KG1 (cell line): ENCODE measurements around the gene NACAD.

Experiments used
- DNase-seq: peaks from one replicate; lab custom pipeline; 2025; lab: John Stamatoyannopoulos, UW

Gene NACAD

GRCh38 chr7:45092100-45092930 lies 3.5 kb upstream of the NACAD start:
- no peak for DNase-seq

- DNase-seq: no peak
These were observed 647 bp upstream of the NACAD start for GRCh38 chr7:45089341-45089891.

GRCh38 chr7:45088146-45088701 lies 545 bp downstream of the NACAD start:
- no peak for DNase-seq

GRCh38 chr7:45087301-45088145 lies 1.2 kb downstream of the NACAD start:
- no peak for DNase-seq

- DNase-seq: no peak
These were observed 2.3 kb downstream of the NACAD start for GRCh38 chr7:45086331-45087065.

GRCh38 chr7:45085619-45086200 lies 3.1 kb downstream of the NACAD start:
- DNase-seq: no peak

GRCh38 chr7:45084901-45085618 lies 3.7 kb downstream of the NACAD start:
- DNase-seq: no peak

GRCh38 chr7:45084336-45084735 lies 4.4 kb downstream of the NACAD start:
- no peak for DNase-seq

GRCh38 chr7:45082831-45083331 lies 5.9 kb downstream of the NACAD start:
- no peak for DNase-seq

- no peak for DNase-seq
These were observed 6.5 kb downstream of the NACAD start for GRCh38 chr7:45082031-45082830.

- no peak for DNase-seq
These were observed 7.1 kb downstream of the NACAD start for GRCh38 chr7:45081670-45081974.

- DNase-seq: no peak
These were observed 7.7 kb downstream of the NACAD start for GRCh38 chr7:45080958-45081669.

GRCh38 chr7:45080265-45080957 lies 8.4 kb downstream of the NACAD start:
- no peak for DNase-seq

- no peak for DNase-seq
These were observed 10.6 kb downstream of the NACAD start for GRCh38 chr7:45078125-45078681.

GRCh38 chr7:45077579-45077978 lies 11.2 kb downstream of the NACAD start:
- no peak for DNase-seq

- DNase-seq: no peak
These were observed 11.8 kb downstream of the NACAD start for GRCh38 chr7:45076946-45077345.

GRCh38 chr7:45075871-45076796 lies 12.6 kb downstream of the NACAD start:
- DNase-seq: no peak
